ENCODE data around the gene MED12L. TPM values are rescaled to one million over a fixed set of nuclear protein-coding genes. Genes with fewer than 3 reads are reported as not detected.

Gene MED12L
- total and polyA plus RNA-seq, 7 donors = 0.16 to 0.71 (median 0.28) TPM; not detected in 2

- no peaks in the 10 kb centered on the region for H3K27me3 ChIP-seq
- no peaks in the 10 kb centered on the region for H3K36me3 ChIP-seq
- intact Hi-C loops (cut with DNase I) = no loop called here
- no peaks in the 10 kb centered on the region for H3K9me3 ChIP-seq
- TF ChIP-seq CTCF (IDR thresholded peaks at IDR 0.05) = no peak
- no peak for TF ChIP-seq EP300 (IDR thresholded peaks at IDR 0.05)
- no peak for TF ChIP-seq POLR2AphosphoS5 (IDR thresholded peaks at IDR 0.05)
- TF ChIP-seq POLR2A (IDR thresholded peaks at IDR 0.05) = no peak
- peak overlapping the region in 1 of 4 donors; percentile 23 for H3K4me3 ChIP-seq
- 58 to 67% methylated on average over 2 of the region's 2 CpGs for WGBS, 2 donors
- H3K4me1 ChIP-seq = peaks cover 0 to 3% (median 0%) of the 10 kb centered on the region in 4 donors
- no peak for DNase-seq
- no peak overlapping the region for H3K27ac ChIP-seq
Observed at GRCh38 chr3:151383111-151383510, 297.6 kb downstream of the MED12L start.

- peak overlapping the region in 1 of 4 donors; percentile 8 for H3K27ac ChIP-seq
- H3K27me3 ChIP-seq = no peaks in the 10 kb centered on the region
- TF ChIP-seq CTCF (IDR thresholded peaks at IDR 0.05) = no peak
- TF ChIP-seq POLR2AphosphoS5 (IDR thresholded peaks at IDR 0.05) = no peak
- TF ChIP-seq EP300 (IDR thresholded peaks at IDR 0.05) = no peak
- no peak for TF ChIP-seq POLR2A (IDR thresholded peaks at IDR 0.05)
- intact Hi-C loops (cut with DNase I) = no loop called here
- no peaks in the 10 kb centered on the region for H3K36me3 ChIP-seq
- H3K4me1 ChIP-seq = peaks cover 0 to 3% (median 0%) of the 10 kb centered on the region in 4 donors
- no peaks in the 10 kb centered on the region for H3K9me3 ChIP-seq
- H3K4me3 ChIP-seq = peak overlapping the region; percentile 10 to 25 (median 18)
- no peak for DNase-seq
- WGBS, 2 donors = 41 to 79% methylated on average over 3 of the region's 3 CpGs
Observed at GRCh38 chr3:151383956-151384355, 298.5 kb downstream of the MED12L start.

DNA sequence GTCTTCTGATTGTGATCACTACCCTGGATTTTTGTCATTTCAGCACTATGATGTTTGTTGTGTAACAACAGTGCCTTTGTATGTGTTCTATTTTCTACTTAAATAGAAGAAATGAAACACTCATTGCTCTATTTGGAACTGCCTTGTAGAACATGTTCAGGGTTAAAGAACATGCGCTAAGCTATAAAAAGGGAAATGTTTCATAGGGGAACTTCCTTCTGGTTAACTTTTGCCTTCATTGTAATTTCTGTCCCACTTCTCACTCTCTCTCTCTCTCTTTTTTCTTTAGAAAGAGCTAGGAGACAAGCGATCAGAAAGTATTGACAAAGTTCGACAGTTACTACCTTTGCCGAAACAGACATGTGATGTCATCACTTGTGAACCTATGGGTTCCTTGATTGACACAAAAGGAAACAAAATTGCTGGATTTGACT, 299.3 kb downstream of the MED12L start, which contains the start of gene P2RY12:
Gene P2RY12, minus strand, starts transcription at position 13 of the 434 bp plus-strand sequence. CDS start 45,908 bp downstream, outside the sequence.
- peaks cover 0 to 3% (median 0%) of the 10 kb centered on the region in 4 donors for H3K4me1 ChIP-seq
- H3K27me3 ChIP-seq = no peaks in the 10 kb centered on the region
- H3K9me3 ChIP-seq = no peaks in the 10 kb centered on the region
- 74 to 89% methylated on average over 4 of the region's 4 CpGs for WGBS, 2 donors
- no peak for DNase-seq
- H3K4me3 ChIP-seq = peak within 1 kb of the TSS; percentile 10 to 25 (median 18)
- TF ChIP-seq POLR2AphosphoS5 (IDR thresholded peaks at IDR 0.05) (peak in 2 of 4 donors; percentile 10 to 19), CTCF (IDR thresholded peaks at IDR 0.05) (no peak)
- peak within 1 kb of the TSS in 2 of 4 donors; percentile 8 to 12 for H3K27ac ChIP-seq
- no peaks in the 10 kb centered on the region for H3K36me3 ChIP-seq
- intact Hi-C loops (cut with DNase I) = no loop called here

DNA sequence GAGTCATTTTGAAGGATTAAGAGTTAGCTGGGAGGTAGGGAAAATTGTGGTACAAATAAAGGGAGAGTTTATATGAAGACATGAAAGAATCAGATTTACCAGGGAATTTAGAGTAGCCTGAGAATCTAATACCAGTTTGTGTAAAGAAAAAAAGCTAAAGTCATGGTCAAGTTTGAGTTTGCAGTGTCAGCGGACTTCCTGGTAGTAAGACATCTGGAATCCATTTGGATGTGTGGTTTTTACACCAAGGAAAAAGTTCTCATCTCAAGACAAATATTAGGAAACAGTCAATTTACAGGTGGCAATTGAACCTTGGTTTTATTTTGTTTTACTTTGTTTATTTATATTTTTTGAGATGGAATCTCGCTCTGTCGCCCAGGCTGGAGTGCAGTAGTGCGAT, 300.6 kb downstream of the MED12L start:
- no peaks in the 10 kb centered on the region for H3K27me3 ChIP-seq
- WGBS, 2 donors = 95 to 96% methylated on average over 4 of the region's 4 CpGs
- TF ChIP-seq POLR2A (IDR thresholded peaks at IDR 0.05) = no peak
- no peak for TF ChIP-seq POLR2AphosphoS5 (IDR thresholded peaks at IDR 0.05)
- TF ChIP-seq EP300 (IDR thresholded peaks at IDR 0.05) = no peak
- TF ChIP-seq CTCF (IDR thresholded peaks at IDR 0.05) = no peak
- no peak overlapping the region for H3K27ac ChIP-seq
- intact Hi-C loops (cut with DNase I) = no loop called here
- no peak for DNase-seq
- H3K9me3 ChIP-seq = no peaks in the 10 kb centered on the region
- peaks cover 0 to 3% (median 0%) of the 10 kb centered on the region in 4 donors for H3K4me1 ChIP-seq
- H3K36me3 ChIP-seq = no peaks in the 10 kb centered on the region
- no peak overlapping the region for H3K4me3 ChIP-seq

DNA sequence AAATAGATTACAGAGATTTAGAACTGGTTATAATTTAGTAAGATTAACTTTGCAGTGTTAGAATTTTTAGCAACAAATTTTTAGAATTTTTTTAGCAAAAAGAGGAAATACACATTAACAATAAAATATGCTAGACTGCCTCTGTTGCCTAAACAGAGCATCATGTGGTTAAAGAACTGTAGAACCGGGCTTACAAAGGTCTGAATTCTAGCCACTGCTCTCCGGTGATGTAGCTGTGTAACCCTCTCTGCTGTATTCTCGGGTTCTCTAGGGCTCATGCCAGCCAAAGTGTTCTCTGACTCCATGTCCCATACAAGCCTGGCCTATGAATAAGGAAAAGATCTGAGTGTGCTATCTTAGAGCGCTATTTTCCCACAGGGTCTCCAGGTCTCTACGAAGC, 302.0 kb downstream of the MED12L start:
- peaks cover 0 to 3% (median 0%) of the 10 kb centered on the region in 4 donors for H3K4me1 ChIP-seq
- TF ChIP-seq EP300 (IDR thresholded peaks at IDR 0.05) = no peak
- no peak overlapping the region for H3K4me3 ChIP-seq
- WGBS, 2 donors = 77 to 90% methylated on average over 5 of the region's 5 CpGs
- no peak for DNase-seq
- no peak overlapping the region for H3K27ac ChIP-seq
- intact Hi-C loops (cut with DNase I) = no loop called here
- H3K36me3 ChIP-seq = no peaks in the 10 kb centered on the region
- H3K9me3 ChIP-seq = no peaks in the 10 kb centered on the region
- H3K27me3 ChIP-seq = no peaks in the 10 kb centered on the region
